Liver (tissue), 9 donors: ENCODE results near the gene CNIH3. TPM values are rescaled to one million over a fixed set of nuclear protein-coding genes. Genes with fewer than 3 reads are reported as not detected.

Experiments used
- DNase-seq: peaks from one replicate; pipeline ENCODE4 v3.0.0-alpha.2; 2017; ENCODE audit warnings: low spot score
- H3K27ac ChIP-seq, 2 donors: one replicate each; pipeline ENCODE4 v1.7.0; 2013; ENCODE audit warnings: inconsistent platforms in 2 of 2, low read length in 2 of 2, control low read depth in 1 of 2, low read depth in 1 of 2, mild to moderate bottlenecking in 1 of 2
- H3K27me3 ChIP-seq, 4 donors: one replicate each; pipeline versions ENCODE4 v1.6.1 to v1.7.0; 2013; ENCODE audit warnings: low read length in 3 of 4, inconsistent platforms in 1 of 4, mild to moderate bottlenecking in 1 of 4, moderate library complexity in 1 of 4; ENCODE audit not compliant: control insufficient read depth in 4 of 4, insufficient read depth in 4 of 4
- H3K36me3 ChIP-seq, 4 donors: one replicate each; pipeline versions ENCODE4 v1.6.1 to v1.7.0; 2013; ENCODE audit warnings: low read length in 3 of 4, mild to moderate bottlenecking in 3 of 4, low read depth in 1 of 4, moderate library complexity in 1 of 4; ENCODE audit not compliant: control insufficient read depth in 4 of 4, insufficient read depth in 3 of 4
- H3K4me1 ChIP-seq, 4 donors: one replicate each; pipeline versions ENCODE4 v1.6.1 to v1.7.0; 2013; ENCODE audit warnings: low read length in 3 of 4, mild to moderate bottlenecking in 3 of 4, moderate library complexity in 1 of 4; ENCODE audit not compliant: control insufficient read depth in 4 of 4, insufficient read depth in 4 of 4
- H3K4me3 ChIP-seq, 3 donors: one replicate each; pipeline versions ENCODE4 v1.6.1 to v1.7.0; 2013; ENCODE audit warnings: low read length in 3 of 3, control low read depth in 1 of 3, low read depth in 1 of 3, mild to moderate bottlenecking in 1 of 3
- H3K9ac ChIP-seq, 2 donors: one replicate each; pipeline ENCODE4 v1.7.0; 2013; ENCODE audit warnings: low read length in 2 of 2, mild to moderate bottlenecking in 2 of 2, moderate library complexity in 2 of 2, control low read depth in 1 of 2, low read depth in 1 of 2
- H3K9me3 ChIP-seq, 4 donors: one replicate each; pipeline versions ENCODE4 v1.6.1 to v1.7.0; 2013; ENCODE audit warnings: low read length in 3 of 4; ENCODE audit not compliant: control insufficient read depth in 4 of 4
- ATF3 ChIP-seq: IDR thresholded peaks from 2 replicates; pipeline ENCODE4 v1.6.1; 2016; ENCODE audit warnings: antibody characterized with exemption
- CTCF ChIP-seq: fragments of 150-350 bp; IDR thresholded peaks from 2 replicates; pipeline ENCODE4 v1.5.1; 2017; ENCODE audit warnings: improper control_type of control experiment, low read depth, low read length; ENCODE audit not compliant: missing input control
- EGR1 ChIP-seq, 2 donors: IDR thresholded peaks; 2 replicates each; pipeline ENCODE4 v1.6.1; 2016 to 2018; ENCODE audit warnings: antibody characterized with exemption in 2 of 2, low read depth in 2 of 2
- FOXA1 ChIP-seq: IDR thresholded peaks from 2 replicates; pipeline ENCODE4 v1.6.1; 2016; ENCODE audit warnings: antibody characterized with exemption
- FOXA2 ChIP-seq: IDR thresholded peaks from 2 replicates; pipeline ENCODE4 v1.6.1; 2016; ENCODE audit warnings: antibody characterized with exemption
- GABPA ChIP-seq, 2 donors: IDR thresholded peaks in 1 of 2; conservative IDR thresholded peaks in 1 of 2; 2 replicates each; pipeline ENCODE4 v1.6.1; 2016; ENCODE audit warnings: antibody characterized with exemption in 2 of 2, mild to moderate bottlenecking in 1 of 2, moderate library complexity in 1 of 2
- HNF4A ChIP-seq, 2 donors: conservative IDR thresholded peaks; 2 replicates each; pipeline ENCODE4 v1.6.1; 2016; ENCODE audit warnings: antibody characterized with exemption in 2 of 2, mild to moderate bottlenecking in 2 of 2
- HNF4G ChIP-seq: IDR thresholded peaks from 2 replicates; pipeline ENCODE4 v1.6.1; 2016; ENCODE audit warnings: antibody characterized with exemption
- JUND ChIP-seq, 2 donors: IDR thresholded peaks; 2 replicates each; pipeline ENCODE4 v1.6.1; 2016; ENCODE audit warnings: antibody characterized with exemption in 2 of 2
- NR2F2 ChIP-seq: IDR thresholded peaks from 2 replicates; pipeline ENCODE4 v1.6.1; 2016; ENCODE audit warnings: antibody characterized with exemption
- RAD21 ChIP-seq, 2 donors: IDR thresholded peaks; 2 replicates each; pipeline ENCODE4 v1.6.1; 2016; ENCODE audit warnings: antibody characterized with exemption in 2 of 2, mild to moderate bottlenecking in 2 of 2
- RXRA ChIP-seq, 2 donors: IDR thresholded peaks; 2 replicates each; pipeline ENCODE4 v1.6.1; 2017 to 2018; ENCODE audit warnings: antibody characterized with exemption in 2 of 2, mild to moderate bottlenecking in 1 of 2
- SP1 ChIP-seq: IDR thresholded peaks from 2 replicates; pipeline ENCODE4 v1.6.1; 2018; ENCODE audit warnings: antibody characterized with exemption, mild to moderate bottlenecking
- TAF1 ChIP-seq: conservative IDR thresholded peaks from 2 replicates; pipeline ENCODE4 v1.6.1; 2016; ENCODE audit warnings: antibody characterized with exemption, mild to moderate bottlenecking
- YY1 ChIP-seq: IDR thresholded peaks from 2 replicates; pipeline ENCODE4 v1.6.1; 2016; ENCODE audit warnings: antibody characterized with exemption, mild to moderate bottlenecking
- WGBS: extraction: QIAGEN DNeasy Blood & Tissue Kit; methylation state at CpG from one replicate; pipeline ENCODE4 v1.1.7; 2013; 5-methylcytosine and 5-hydroxymethylcytosine counted together
- polyA plus RNA-seq, 2 donors: library from polyadenylated mRNA; stranded (reverse) in 1 of 2; unstranded in 1 of 2; fragments of 200-250 nt in 1 of 2; fragments of >200 nt in 1 of 2; fragmentation: Nextera tagmentation in 1 of 2; extraction: Ambion mirVana in 1 of 2; gene quantifications; one replicate each; pipeline versions ENCODE4 v1.2.1 to v1.2.3, GENCODE V29; 2013 to 2015
- total RNA-seq, 2 donors: library from RNA; depleted of rRNA; stranded (reverse); fragments of >200 nt; gene quantifications; one replicate each; pipeline ENCODE4 v1.2.3, GENCODE V29; 2014
- TF ChIP-seq, protein P1 (sequence below): IDR thresholded peaks from 2 replicates; pipeline ENCODE4 v1.6.1; 2016; ENCODE audit warnings: antibody characterized with exemption
- TF ChIP-seq, protein P2 (sequence below): IDR thresholded peaks from 2 replicates; pipeline ENCODE4 v1.6.1; 2016; ENCODE audit warnings: antibody characterized with exemption, mild to moderate bottlenecking
- donor health status: healthy.
- donor health status: healthy.
- donor health status: healthy.
- donor health status: healthy.
- donor health status: healthy.

Gene CNIH3
- total and polyA plus RNA-seq, 4 donors: 0.39 to 1.0 (median 0.93) TPM

DNA sequence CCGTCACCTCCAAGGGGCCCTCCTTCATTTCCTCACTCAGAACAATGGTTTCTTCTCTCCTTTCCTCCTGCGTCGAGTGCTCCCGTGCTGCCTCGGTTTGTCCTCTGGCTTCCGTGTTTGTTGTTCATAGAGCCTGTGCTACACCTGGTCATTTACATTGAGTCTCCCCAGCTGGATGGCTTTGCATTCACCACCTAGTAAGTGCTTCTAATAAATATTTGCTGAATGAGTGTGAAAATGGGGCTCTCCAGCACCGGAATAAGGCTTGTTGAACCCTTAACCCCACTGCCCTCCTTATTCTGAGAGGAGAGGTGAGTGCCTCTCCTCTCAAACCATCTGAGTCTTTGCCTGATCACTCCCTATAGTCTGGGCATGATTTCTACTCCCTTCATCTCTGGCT lies 104.9 kb downstream of the CNIH3 start:
- Histone ChIP-seq H3K27ac (no peak overlapping the region), H3K27me3 (no peaks in the 10 kb centered on the region), H3K4me1 (no peaks in the 10 kb centered on the region), H3K9ac (no peak overlapping the region), H3K36me3 (no peaks in the 10 kb centered on the region), H3K9me3 (no peaks in the 10 kb centered on the region), H3K4me3 (no peak overlapping the region)
- no peak for DNase-seq
- 95% methylated on average over 7 of the region's 7 CpGs for WGBS
- TF ChIP-seq JUND (IDR thresholded peaks at IDR 0.05) (no peak), GABPA (IDR thresholded peaks at IDR 0.05 in 1 of 2, conservative IDR thresholded peaks at IDR 0.05 in 1 of 2) (no peak), HNF4G (no peak)

GRCh38 chr1:224722838-224723237 lies 106.7 kb downstream of the CNIH3 start:
- H3K9ac ChIP-seq: no peak overlapping the region
- H3K9me3 ChIP-seq: no peaks in the 10 kb centered on the region
- H3K36me3 ChIP-seq: no peaks in the 10 kb centered on the region
- TF ChIP-seq FOXA2 (no peak), YY1 (no peak), RXRA (IDR thresholded peaks at IDR 0.05) (no peak), CTCF (no peak), HNF4G (no peak), ATF3 (no peak), NR2F2 (no peak), SP1 (no peak), FOXA1 (no peak)
- TF ChIP-seq, protein P1, sequence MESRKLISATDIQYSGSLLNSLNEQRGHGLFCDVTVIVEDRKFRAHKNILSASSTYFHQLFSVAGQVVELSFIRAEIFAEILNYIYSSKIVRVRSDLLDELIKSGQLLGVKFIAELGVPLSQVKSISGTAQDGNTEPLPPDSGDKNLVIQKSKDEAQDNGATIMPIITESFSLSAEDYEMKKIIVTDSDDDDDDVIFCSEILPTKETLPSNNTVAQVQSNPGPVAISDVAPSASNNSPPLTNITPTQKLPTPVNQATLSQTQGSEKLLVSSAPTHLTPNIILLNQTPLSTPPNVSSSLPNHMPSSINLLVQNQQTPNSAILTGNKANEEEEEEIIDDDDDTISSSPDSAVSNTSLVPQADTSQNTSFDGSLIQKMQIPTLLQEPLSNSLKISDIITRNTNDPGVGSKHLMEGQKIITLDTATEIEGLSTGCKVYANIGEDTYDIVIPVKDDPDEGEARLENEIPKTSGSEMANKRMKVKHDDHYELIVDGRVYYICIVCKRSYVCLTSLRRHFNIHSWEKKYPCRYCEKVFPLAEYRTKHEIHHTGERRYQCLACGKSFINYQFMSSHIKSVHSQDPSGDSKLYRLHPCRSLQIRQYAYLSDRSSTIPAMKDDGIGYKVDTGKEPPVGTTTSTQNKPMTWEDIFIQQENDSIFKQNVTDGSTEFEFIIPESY: no peak
- no peaks in the 10 kb centered on the region for H3K4me1 ChIP-seq
- H3K27me3 ChIP-seq: no peaks in the 10 kb centered on the region
- DNase-seq: no peak
- no peak overlapping the region for H3K27ac ChIP-seq
- 82% methylated on average over 8 of the region's 8 CpGs for WGBS
- H3K4me3 ChIP-seq: no peak overlapping the region

- H3K27me3 ChIP-seq: no peaks in the 10 kb centered on the region
- TF ChIP-seq SP1: no peak
- TF ChIP-seq, protein P2, sequence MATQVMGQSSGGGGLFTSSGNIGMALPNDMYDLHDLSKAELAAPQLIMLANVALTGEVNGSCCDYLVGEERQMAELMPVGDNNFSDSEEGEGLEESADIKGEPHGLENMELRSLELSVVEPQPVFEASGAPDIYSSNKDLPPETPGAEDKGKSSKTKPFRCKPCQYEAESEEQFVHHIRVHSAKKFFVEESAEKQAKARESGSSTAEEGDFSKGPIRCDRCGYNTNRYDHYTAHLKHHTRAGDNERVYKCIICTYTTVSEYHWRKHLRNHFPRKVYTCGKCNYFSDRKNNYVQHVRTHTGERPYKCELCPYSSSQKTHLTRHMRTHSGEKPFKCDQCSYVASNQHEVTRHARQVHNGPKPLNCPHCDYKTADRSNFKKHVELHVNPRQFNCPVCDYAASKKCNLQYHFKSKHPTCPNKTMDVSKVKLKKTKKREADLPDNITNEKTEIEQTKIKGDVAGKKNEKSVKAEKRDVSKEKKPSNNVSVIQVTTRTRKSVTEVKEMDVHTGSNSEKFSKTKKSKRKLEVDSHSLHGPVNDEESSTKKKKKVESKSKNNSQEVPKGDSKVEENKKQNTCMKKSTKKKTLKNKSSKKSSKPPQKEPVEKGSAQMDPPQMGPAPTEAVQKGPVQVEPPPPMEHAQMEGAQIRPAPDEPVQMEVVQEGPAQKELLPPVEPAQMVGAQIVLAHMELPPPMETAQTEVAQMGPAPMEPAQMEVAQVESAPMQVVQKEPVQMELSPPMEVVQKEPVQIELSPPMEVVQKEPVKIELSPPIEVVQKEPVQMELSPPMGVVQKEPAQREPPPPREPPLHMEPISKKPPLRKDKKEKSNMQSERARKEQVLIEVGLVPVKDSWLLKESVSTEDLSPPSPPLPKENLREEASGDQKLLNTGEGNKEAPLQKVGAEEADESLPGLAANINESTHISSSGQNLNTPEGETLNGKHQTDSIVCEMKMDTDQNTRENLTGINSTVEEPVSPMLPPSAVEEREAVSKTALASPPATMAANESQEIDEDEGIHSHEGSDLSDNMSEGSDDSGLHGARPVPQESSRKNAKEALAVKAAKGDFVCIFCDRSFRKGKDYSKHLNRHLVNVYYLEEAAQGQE: no peak
- no peak for TF ChIP-seq NR2F2
- TF ChIP-seq RXRA (IDR thresholded peaks at IDR 0.05): no peak
- TF ChIP-seq ATF3: no peak
- no peak for TF ChIP-seq RAD21 (IDR thresholded peaks at IDR 0.05)
- TF ChIP-seq, protein P1: no peak
- no peak for TF ChIP-seq FOXA2
- no peak for TF ChIP-seq EGR1 (IDR thresholded peaks at IDR 0.05; ENCODE audit: low read depth in 2 of 2)
- TF ChIP-seq TAF1: no peak
- no peak for TF ChIP-seq GABPA (IDR thresholded peaks at IDR 0.05 in 1 of 2, conservative IDR thresholded peaks at IDR 0.05 in 1 of 2)
- no peak for TF ChIP-seq JUND (IDR thresholded peaks at IDR 0.05)
- TF ChIP-seq HNF4A (conservative IDR thresholded peaks at IDR 0.05): no peak
- TF ChIP-seq YY1: no peak
- H3K9me3 ChIP-seq: no peaks in the 10 kb centered on the region
- H3K4me1 ChIP-seq: no peaks in the 10 kb centered on the region
- no peak overlapping the region for H3K4me3 ChIP-seq
- no peak overlapping the region for H3K9ac ChIP-seq
- no peak for DNase-seq
- 95% methylated on average over 2 of the region's 2 CpGs for WGBS
- no peaks in the 10 kb centered on the region for H3K36me3 ChIP-seq
- no peak overlapping the region for H3K27ac ChIP-seq
Observed at GRCh38 chr1:224724566-224724965, 108.4 kb downstream of the CNIH3 start.
